Measurements from ENCODE around the gene IRF8.

DNA sequence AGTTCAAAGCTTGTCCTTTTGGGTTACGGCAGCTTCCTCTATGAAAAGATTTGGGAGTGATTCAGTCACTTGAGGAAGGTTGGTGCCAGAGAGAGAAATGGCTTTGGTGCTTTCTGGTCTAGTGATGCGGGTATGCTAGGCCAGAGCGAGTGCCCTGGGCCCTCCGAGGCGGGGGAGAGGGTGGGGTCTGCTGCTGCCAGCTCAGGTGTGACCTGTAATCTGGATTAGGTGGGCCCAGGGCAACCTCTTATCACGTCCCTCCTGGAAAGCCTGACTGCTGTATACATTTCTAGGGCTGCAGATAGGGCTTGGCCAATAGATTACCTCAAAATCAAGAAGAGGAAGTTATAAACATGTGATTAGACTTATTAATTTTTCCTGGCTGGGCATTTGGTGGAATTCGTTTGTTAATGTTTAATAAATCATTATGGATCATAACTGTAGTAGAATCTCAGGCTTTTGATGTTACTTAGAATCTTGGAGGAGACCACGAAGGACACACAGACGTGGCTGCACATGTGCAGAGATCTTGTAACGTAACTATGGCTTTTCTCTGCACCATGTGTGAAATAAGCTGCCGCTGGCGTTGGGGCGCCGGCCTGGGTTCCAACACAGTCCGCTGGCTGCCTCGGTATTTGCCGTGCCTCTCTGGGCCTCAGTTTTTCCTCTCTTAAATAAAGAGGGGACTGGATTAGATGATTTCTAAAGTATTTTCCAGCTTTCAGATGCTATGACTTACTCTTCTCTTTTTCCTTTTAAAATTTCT lies 1.2 kb downstream of the IRF8 start:
- TF ChIP-seq, protein P1, sequence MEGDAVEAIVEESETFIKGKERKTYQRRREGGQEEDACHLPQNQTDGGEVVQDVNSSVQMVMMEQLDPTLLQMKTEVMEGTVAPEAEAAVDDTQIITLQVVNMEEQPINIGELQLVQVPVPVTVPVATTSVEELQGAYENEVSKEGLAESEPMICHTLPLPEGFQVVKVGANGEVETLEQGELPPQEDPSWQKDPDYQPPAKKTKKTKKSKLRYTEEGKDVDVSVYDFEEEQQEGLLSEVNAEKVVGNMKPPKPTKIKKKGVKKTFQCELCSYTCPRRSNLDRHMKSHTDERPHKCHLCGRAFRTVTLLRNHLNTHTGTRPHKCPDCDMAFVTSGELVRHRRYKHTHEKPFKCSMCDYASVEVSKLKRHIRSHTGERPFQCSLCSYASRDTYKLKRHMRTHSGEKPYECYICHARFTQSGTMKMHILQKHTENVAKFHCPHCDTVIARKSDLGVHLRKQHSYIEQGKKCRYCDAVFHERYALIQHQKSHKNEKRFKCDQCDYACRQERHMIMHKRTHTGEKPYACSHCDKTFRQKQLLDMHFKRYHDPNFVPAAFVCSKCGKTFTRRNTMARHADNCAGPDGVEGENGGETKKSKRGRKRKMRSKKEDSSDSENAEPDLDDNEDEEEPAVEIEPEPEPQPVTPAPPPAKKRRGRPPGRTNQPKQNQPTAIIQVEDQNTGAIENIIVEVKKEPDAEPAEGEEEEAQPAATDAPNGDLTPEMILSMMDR (IDR thresholded peaks at IDR 0.05; ENCODE audit: low read depth, low read length) = no peak
- no peak for TF ChIP-seq EZH2phosphoT487 (IDR thresholded peaks at IDR 0.05; ENCODE audit: low read depth)

Data from OCI-LY3 (cell line).